ENCODE measurements around the gene LRRC17.
"Not testable (repeated sequence)": the region's sequence is repeated elsewhere in the genome, so short reads cannot be mapped to it uniquely, and the experiment has no call there.

Gene LRRC17

GRCh38 chr7:102942181-102942866 is 29.5 kb downstream of the LRRC17 start:
- no peak for DNase-seq (ENCODE audit: low spot score)

GRCh38 chr7:102942868-102943267 is 30.1 kb downstream of the LRRC17 start:
- no peak for DNase-seq (ENCODE audit: low spot score)

DNA sequence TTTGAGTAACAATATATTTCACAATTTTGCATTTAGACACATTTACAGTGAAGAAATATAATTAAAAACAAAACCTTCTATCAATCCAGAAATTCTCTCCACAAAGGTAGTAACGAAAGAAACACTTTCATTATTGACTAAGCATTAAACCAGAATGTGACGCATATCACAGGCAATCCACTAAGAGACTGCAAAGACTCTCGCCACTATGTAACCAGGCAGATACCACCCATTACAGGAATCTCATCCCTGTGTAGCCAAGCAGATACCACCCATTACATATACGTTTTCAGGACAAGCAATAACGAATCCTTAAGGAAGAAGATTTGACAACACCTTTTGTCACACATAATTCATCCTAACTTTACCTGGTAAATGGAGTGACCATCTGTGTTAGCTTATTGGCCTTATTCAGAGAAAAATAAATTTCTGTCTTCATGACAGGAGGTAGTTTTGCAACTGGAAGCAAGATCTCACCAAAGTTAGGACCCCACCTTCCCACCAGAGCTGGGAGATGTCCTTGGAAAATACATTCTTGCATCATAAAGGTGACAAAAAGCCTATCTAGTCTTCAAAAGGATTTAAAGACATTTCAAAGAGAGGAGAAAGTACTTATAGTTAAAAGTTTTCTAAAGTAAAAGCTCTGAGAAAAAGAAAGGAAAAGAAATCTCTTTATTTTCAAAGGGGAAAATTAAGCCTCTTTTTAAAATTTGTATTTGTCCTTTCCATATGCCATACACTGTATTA is 30.8 kb downstream of the LRRC17 start:
- DNase-seq (ENCODE audit: low spot score) = no peak

- no peak for DNase-seq (ENCODE audit: low spot score)
These were observed 31.4 kb downstream of the LRRC17 start for GRCh38 chr7:102944241-102944640.

DNA sequence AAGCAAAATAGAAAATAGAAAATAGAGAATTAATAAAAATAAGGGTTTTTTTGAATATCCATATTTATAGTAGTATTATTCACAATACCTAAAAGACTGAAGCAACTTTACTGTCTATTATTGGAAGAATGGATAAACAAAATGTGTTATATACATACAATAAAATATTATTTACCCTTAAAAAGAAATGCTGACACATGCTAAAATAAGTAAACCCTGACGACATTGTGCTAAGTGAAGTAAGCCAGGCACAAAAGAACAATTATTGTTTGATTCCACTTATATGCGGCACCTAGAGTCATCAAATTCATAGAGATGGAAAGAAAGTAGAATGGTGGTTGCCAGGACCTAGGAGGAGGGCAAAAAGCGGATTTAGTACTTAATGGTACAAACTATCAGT is 39.0 kb downstream of the LRRC17 start:
- DNase-seq (ENCODE audit: low spot score) = no peak

DNA sequence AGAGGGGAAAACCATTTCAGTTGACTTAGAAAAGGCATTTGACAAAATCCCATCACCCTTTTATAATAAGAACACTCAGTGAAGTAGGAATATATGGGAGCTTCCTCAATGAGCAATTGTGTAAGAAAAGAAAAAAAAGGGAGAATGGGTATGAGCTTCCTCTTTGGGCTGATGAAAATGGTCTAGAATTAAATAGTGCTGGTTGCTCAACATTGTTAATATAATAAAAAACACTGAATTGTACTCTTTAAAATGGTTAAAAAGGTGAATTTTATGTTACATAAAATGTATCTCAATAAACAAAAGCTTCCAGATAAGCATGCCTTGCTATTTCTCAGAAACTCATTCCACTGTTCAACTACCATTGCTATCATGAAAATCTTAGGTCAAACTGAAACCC is 40.6 kb downstream of the LRRC17 start:
- DNase-seq (ENCODE audit: low spot score) = no peak

DNA sequence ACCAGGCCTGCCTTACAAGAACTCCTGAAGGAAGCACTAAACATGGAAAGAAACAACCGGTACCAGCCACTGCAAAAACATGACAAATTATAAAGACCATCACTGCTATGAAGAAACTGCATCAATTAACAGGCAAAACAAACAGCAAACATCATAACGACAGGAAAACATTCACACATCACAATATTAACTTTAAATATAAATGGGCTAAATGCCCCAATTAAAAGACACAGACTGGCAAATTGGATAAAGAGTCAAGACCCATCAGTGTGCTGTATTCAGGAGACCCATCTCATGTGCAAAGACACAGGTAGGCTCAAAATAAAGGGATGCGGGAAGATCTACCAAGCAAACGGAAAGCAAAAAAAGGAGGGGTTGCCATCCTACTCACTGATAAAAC is 41.6 kb downstream of the LRRC17 start:
- not testable (repeated sequence) for DNase-seq (ENCODE audit: low spot score)

DNA sequence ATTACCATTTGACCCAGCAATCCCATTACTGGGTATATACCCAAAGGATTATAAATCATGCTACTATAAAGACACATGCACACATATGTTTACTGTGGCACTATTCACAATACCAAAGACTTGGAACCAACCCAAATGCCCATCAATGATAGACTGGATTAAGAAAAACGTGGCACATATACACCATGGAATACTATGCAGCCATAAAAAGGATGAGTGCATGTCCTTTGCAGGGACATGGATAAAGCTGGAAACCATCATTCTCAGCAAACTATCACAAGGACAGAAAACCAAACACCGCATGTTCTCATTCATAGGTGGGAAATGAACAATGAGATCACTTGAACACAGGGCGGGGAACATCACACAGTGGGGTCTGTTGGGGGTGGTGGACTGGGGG is 45.2 kb downstream of the LRRC17 start:
- DNase-seq (ENCODE audit: low spot score) = not testable (repeated sequence)

DNA sequence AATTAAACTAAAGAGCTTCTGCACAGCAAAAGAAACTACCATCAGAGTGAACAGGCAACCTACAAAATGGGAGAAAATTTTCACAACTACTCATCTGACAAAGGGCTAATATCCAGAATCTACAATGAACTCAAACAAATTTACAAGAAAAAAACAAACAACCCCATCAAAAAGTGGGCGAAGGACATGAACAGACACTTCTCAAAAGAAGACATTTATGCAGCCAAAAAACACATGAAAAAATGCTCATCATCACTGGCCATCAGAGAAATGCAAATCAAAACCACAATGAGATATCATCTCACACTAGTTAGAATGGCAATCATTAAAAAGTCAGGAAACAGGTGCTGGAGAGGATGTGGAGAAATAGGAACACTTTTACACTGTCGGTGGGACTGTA is 49.2 kb downstream of the LRRC17 start:
- DNase-seq (ENCODE audit: low spot score) = not testable (repeated sequence)

DNA sequence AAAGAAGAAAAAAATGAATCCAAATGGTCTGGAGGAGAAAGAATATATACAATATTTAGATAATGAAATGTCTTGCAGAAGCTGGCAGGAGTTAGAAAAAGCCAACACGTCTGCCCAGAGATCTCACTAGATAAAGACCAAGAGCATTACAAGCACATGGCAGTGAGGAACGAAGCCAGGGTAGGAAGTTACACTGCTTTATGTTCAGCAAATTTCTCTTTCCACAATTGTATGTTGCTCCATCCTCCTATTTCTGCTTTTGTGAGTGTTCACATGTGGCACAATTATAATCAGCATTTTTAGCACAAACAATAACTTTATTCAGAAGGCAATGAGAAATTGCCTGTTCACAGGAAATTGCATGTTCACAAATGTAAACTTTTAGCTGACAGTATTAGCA is 53.7 kb downstream of the LRRC17 start:
- DNase-seq (ENCODE audit: low spot score) = no peak

DNA sequence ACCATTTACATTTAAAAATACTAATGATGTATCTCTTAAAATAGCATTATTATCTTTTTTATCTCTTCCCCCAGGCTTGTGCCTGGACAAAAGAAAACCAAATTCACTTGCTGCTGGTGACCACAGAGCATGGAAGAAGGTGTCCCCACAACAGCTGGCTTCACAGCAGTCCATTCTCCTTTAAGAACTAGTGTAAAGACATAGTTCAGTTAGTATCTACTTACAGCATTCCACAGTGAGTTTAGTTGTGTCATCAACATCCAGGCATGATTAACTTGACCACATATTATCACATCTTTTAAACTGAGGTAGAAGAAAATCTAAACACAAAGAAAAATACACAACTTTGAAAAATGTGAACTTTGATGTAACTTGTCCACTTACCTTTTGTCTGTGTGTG is 55.0 kb downstream of the LRRC17 start:
- no peak for DNase-seq (ENCODE audit: low spot score)

DNA sequence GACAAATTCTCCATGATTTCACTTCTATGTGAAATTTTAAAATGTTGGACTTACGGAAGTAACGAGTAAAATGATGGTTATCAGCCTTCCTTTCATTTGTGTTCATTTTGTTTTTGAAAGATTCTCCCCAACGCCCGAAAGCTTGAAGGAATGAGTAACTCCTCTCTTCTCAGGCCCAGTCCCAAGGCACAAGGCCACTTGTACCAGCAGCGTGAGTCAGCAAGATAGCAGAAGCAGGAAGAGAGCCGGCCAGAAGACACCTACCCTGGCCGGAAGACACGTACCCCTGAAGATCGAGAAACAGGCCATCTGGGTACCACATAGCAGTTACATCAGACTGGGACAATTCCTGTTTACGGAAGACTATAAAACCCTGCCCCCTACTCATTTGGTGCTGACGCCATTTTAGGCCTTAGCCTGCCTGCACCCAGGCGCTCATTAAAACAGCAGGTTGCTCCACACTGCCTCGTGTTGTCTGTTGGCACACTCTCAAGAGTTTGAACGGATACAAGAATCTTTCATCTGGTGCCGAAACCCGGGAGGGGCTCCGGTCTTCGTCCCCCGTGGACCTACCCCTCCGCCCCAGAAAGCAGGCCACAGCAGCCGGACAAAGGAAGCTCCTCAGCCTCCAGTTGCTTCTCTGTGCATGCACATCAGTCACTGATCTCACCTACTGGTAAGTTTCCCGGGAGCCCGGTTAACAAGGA is 60.4 kb downstream of the LRRC17 start:
- no peak for DNase-seq (ENCODE audit: low spot score)

DNA sequence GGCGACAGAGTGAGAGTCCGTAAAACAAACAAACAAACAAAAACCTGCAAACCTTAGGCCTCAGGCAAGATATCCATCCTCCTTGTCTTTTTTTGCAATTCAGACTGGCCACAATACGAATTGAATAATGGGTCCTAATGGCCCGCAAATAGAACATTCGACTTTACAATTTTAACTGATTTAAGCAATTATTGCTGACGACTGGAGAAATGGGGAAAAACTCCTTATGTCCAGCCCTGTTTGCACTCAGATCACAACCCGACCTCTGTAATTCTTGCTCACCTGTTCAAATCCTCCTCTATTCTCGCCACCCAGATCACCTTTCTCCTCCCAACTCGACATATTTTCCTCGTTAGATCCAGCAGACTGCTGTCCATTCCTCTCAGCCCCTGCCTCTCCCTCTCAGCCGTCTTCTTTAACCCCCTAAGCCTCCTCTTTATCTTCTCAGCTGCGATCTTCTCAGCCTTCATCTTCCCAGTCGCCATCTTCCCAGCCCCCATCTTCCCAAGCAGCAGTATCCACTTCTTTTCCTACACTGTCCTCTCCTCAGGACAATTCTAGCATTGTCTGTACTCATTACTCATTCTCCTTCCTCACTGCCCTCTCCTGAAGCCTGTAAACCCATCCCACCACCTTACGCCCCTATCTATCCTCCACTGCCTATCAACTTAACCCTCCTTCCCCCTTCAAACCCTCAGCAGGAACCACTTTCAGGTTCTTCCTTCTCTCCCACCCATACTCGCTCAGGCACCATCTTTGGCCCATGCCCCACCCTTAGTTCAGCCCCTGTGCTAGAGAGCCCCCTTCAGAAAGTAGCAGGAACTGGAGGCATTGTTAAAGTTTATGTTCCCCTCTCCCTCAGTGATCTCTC is 61.8 kb downstream of the LRRC17 start:
- no peak for DNase-seq (ENCODE audit: low spot score)

DNA sequence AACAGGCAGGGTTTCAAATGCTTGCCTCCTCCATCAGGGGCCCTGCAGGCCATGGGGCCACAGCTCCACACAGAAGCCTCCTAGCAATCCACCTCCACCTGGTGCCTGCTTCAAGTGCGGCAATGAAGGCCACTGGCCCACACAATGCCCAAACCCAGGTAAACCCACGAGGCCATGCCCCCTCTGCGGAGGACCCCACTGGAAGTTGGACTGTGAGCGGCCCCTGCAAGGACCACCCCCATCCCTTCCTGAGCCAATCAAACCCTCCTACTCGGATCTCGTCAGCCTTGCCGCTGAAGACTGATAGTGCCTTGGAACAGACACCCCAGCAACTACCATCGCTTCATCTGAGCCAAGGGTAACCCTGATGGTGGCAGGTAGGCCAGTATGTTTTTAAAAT is 63.1 kb downstream of the LRRC17 start:
- DNase-seq (ENCODE audit: low spot score) = no peak

DNA sequence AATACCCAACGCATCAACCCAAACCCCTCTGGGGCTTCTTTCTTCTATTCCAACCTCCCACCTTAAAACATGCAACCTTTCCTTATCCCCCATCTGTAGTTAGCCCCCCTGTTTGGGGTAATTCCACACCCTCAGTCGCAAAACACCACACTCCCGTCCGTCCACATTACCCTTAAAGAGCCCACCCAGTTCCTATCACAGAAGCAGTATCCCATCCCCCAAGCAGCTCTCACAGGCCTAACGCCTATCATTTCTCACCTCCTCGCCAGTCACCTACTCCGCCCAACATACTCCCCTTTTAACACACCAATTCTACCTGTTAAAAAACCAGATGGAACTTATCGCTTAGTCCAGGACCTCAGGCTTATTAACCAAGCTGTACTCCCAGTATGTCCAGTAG is 63.7 kb downstream of the LRRC17 start:
- DNase-seq (ENCODE audit: low spot score) = no peak

DNA sequence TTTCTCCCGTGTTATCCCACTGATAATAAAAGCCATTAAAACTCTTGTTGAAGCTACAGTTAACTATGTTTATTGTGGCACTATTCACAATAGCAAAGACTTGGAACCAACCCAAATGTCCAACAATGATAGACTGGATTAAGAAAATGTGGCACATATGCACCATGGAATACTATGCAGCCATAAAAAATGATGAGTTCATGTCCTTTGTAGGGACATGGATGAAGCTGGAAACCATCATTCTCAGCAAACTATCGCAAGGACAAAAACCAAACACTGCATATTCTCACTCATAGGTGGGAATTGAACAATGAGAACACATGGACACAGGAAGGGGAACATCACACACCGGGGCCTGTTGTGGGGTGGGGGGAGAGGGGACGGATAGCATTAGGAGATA is 64.8 kb downstream of the LRRC17 start:
- DNase-seq (ENCODE audit: low spot score) = not testable (repeated sequence)

- peak; percentile 24 for DNase-seq (ENCODE audit: low spot score)
These were observed 65.5 kb downstream of the LRRC17 start for GRCh38 chr7:102978284-102978683.

- DNase-seq (ENCODE audit: low spot score) = no peak
These were observed 66.9 kb downstream of the LRRC17 start for GRCh38 chr7:102979670-102980069.

DNA sequence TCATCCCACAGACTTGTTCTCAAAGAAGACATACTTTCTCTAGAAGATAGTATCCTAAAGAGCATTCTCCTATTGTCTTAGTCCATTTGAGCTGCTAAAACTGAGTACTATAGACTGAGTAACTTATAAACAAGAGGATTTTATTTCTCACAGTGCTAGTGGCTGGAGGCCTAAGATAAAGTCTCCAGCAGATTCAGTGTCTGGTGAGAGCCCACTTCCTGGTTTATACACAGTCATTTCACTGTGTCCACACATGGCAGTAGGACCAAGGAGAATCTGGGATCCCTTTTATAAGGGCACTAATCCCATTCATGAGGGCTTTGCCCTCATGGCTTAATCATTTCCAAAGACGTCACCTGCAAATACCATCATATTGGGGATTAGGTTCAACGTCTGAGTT is 68.7 kb downstream of the LRRC17 start:
- no peak for DNase-seq (ENCODE audit: low spot score)

GRCh38 chr7:102982235-102982634 is 69.4 kb downstream of the LRRC17 start:
- DNase-seq (ENCODE audit: low spot score) = no peak

DNA sequence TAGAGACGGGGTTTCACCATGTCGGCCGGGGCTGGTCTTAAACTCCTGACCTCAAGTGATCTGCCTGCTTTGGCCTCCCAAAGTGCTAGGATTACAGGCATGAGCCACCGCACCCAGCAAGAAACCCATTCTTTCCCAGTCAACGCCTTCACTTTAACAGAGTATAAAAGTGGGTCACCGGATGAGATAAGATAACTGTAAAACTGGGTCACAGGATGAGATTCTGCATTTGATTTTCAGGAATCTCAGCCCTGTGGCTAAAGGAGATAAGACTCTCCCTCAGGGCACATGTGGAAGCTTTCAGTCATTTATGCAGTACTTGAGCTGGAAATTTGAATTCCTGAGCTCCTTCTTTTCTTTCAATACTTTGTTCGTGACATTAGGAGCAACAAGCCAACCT is 70.8 kb downstream of the LRRC17 start:
- no peak for DNase-seq (ENCODE audit: low spot score)

DNA sequence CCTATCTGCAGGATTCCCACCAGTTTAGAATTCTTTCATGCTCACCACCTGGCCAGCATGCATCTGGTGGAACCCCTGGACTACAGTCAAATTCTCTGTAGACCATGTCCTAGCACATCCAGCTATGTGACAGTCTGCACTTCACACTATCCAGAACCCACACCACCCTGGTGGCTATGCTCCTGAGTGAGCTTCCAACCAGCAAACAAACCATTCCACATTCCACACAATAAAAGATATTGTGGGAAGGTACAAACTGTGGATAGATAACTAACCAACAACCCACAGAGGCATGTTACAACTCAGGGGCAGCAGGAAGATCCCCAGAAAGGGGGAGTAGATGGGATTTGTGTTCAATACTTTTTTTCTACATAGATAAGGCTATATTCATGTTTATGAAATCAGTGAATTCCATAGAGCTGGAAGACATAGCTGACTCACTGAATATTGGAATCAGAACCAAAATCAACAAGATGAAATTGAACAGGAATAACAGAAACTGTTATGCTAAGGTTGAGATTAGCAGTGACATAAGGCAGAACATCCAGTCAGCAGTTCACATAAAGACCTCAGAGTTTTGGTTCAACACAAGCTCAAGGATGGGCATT is 72.5 kb downstream of the LRRC17 start:
- no peak for DNase-seq (ENCODE audit: low spot score)

Data from LoVo (cell line).